Measurements from ENCODE around the gene NUCKS1.
A peak's percentile ranks its signal among the peaks of the same experiment; 100 is the strongest.
"Not testable (repeated sequence)": the region's sequence is repeated elsewhere in the genome, so short reads cannot be mapped to it uniquely, and the experiment has no call there.

NUCKS1 gene

DNA sequence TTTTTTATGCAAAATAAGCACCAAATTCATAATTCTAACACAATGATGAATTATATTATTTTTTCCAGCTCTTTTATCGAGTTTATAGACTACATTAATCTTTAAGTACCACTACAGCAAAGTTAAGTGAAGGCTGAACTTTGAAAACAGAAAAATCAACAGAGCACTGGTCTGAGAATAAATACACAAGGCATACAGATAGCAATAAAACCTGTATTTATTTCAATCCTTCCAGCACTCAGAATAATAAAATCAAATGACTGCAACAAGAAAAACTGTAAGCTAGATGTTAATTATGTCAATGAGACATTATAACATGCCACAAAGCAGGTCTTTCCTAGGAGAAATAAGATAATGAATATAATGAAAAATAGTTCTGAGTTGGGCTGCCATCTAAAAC, 24.5 kb downstream of the NUCKS1 start:
- Histone ChIP-seq H3K27me3 (replicated peaks; ENCODE audit: control insufficient read depth, insufficient read depth, low read length) (no peaks in the 10 kb centered on the region), H3K4me1 (ENCODE audit: control insufficient read depth, insufficient read depth, low read length) (peaks cover 4% of the 10 kb centered on the region), H3K36me3 (ENCODE audit: control insufficient read depth, insufficient read depth, low read length, severe bottlenecking) (peaks cover 76% of the 10 kb centered on the region), H3K9ac (ENCODE audit: low read length) (no peak overlapping the region), H3K9me3 (ENCODE audit: control insufficient read depth, low read length) (no peaks in the 10 kb centered on the region), H3K4me3 (ENCODE audit: low read length) (no peak overlapping the region)
- DNase-seq (ENCODE audit: low read depth), result no peak

- not testable (repeated sequence) for H3K9ac ChIP-seq (ENCODE audit: low read length); H3K27me3 ChIP-seq (replicated peaks; ENCODE audit: control insufficient read depth, insufficient read depth, low read length); H3K4me3 ChIP-seq (ENCODE audit: low read length); DNase-seq (ENCODE audit: low read depth); H3K9me3 ChIP-seq (ENCODE audit: control insufficient read depth, low read length)
- Histone ChIP-seq H3K36me3 (ENCODE audit: control insufficient read depth, insufficient read depth, low read length, severe bottlenecking) (peaks cover 91% of the 10 kb centered on the region), H3K4me1 (ENCODE audit: control insufficient read depth, insufficient read depth, low read length) (peaks cover 11% of the 10 kb centered on the region)
Measured at GRCh38 chr1:205720740-205721139, 29.2 kb downstream of the NUCKS1 start.

- Histone ChIP-seq H3K4me1 (ENCODE audit: control insufficient read depth, insufficient read depth, low read length) (peaks cover 11% of the 10 kb centered on the region), H3K4me3 (ENCODE audit: low read length) (no peak overlapping the region), H3K9me3 (ENCODE audit: control insufficient read depth, low read length) (no peaks in the 10 kb centered on the region), H3K27me3 (replicated peaks; ENCODE audit: control insufficient read depth, insufficient read depth, low read length) (no peaks in the 10 kb centered on the region), H3K36me3 (ENCODE audit: control insufficient read depth, insufficient read depth, low read length, severe bottlenecking) (peaks cover 91% of the 10 kb centered on the region), H3K9ac (ENCODE audit: low read length) (no peak overlapping the region)
- no peak for DNase-seq (ENCODE audit: low read depth)
Measured at GRCh38 chr1:205719762-205720161, 30.2 kb downstream of the NUCKS1 start.

- Histone ChIP-seq H3K9ac (ENCODE audit: low read length) (no peak overlapping the region), H3K4me3 (ENCODE audit: low read length) (no peak overlapping the region), H3K9me3 (ENCODE audit: control insufficient read depth, low read length) (no peaks in the 10 kb centered on the region), H3K27me3 (replicated peaks; ENCODE audit: control insufficient read depth, insufficient read depth, low read length) (no peaks in the 10 kb centered on the region), H3K36me3 (ENCODE audit: control insufficient read depth, insufficient read depth, low read length, severe bottlenecking) (peaks cover 87% of the 10 kb centered on the region), H3K4me1 (ENCODE audit: control insufficient read depth, insufficient read depth, low read length) (peaks cover 19% of the 10 kb centered on the region)
- DNase-seq (ENCODE audit: low read depth), result no peak
Measured at GRCh38 chr1:205719015-205719414, 31.0 kb downstream of the NUCKS1 start.

- no peaks in the 10 kb centered on the region for H3K9me3 ChIP-seq (ENCODE audit: control insufficient read depth, low read length)
- H3K4me3 ChIP-seq (ENCODE audit: low read length), result no peak overlapping the region
- peaks cover 24% of the 10 kb centered on the region for H3K4me1 ChIP-seq (ENCODE audit: control insufficient read depth, insufficient read depth, low read length)
- no peaks in the 10 kb centered on the region for H3K27me3 ChIP-seq (replicated peaks; ENCODE audit: control insufficient read depth, insufficient read depth, low read length)
- DNase-seq (ENCODE audit: low read depth), result no peak
- H3K9ac ChIP-seq (ENCODE audit: low read length), result no peak overlapping the region
- H3K36me3 ChIP-seq (ENCODE audit: control insufficient read depth, insufficient read depth, low read length, severe bottlenecking), result peaks cover 70% of the 10 kb centered on the region
Measured at GRCh38 chr1:205716371-205717132, 33.4 kb downstream of the NUCKS1 start.

GRCh38 chr1:205715628-205716027, 34.4 kb downstream of the NUCKS1 start:
- no peak overlapping the region for H3K9ac ChIP-seq (ENCODE audit: low read length)
- H3K36me3 ChIP-seq (ENCODE audit: control insufficient read depth, insufficient read depth, low read length, severe bottlenecking), result peaks cover 61% of the 10 kb centered on the region
- no peaks in the 10 kb centered on the region for H3K9me3 ChIP-seq (ENCODE audit: control insufficient read depth, low read length)
- H3K4me3 ChIP-seq (ENCODE audit: low read length), result no peak overlapping the region
- H3K27me3 ChIP-seq (replicated peaks; ENCODE audit: control insufficient read depth, insufficient read depth, low read length), result no peaks in the 10 kb centered on the region
- H3K4me1 ChIP-seq (ENCODE audit: control insufficient read depth, insufficient read depth, low read length), result peaks cover 28% of the 10 kb centered on the region
- no peak for DNase-seq (ENCODE audit: low read depth)

- no peak for DNase-seq (ENCODE audit: low read depth)
- Histone ChIP-seq H3K36me3 (ENCODE audit: control insufficient read depth, insufficient read depth, low read length, severe bottlenecking) (peaks cover 53% of the 10 kb centered on the region), H3K9ac (ENCODE audit: low read length) (no peak overlapping the region), H3K4me3 (ENCODE audit: low read length) (no peak overlapping the region), H3K27me3 (replicated peaks; ENCODE audit: control insufficient read depth, insufficient read depth, low read length) (no peaks in the 10 kb centered on the region), H3K4me1 (ENCODE audit: control insufficient read depth, insufficient read depth, low read length) (peaks cover 33% of the 10 kb centered on the region), H3K9me3 (ENCODE audit: control insufficient read depth, low read length) (no peaks in the 10 kb centered on the region)
Measured at GRCh38 chr1:205714906-205715246, 35.1 kb downstream of the NUCKS1 start.

DNA sequence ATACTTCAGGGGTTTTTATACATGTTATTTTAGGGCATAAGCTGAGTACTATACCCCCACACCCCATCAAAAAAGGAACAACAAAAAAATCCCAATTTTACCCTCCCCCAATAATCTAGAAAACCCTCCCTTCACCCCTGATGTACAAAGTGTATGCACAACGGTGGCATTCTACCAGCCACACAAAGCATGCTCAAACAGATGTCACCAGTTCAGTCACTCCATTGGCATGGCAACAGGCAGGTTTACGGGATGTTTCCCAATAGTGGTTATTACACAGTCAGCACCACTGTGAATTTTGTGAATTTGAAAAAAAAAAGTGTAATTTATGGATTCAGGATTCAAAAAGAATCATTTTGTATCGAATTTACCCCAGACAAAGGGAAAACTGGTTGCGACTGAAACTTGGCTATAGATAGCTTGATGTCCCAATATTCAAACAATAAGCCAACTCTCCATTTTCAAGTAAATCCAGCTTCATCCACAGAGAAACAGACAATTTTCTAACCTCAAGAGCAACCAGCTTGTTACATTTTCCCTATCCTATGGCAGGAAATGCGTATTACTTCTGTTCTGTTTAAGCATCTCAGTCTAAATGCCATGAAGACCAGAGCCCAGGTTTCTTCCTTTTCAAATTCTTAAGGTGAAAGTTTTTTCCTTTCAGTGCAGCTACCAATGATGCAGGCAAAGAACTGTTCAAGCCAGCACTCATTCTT, 35.6 kb downstream of the NUCKS1 start:
- Histone ChIP-seq H3K9me3 (ENCODE audit: control insufficient read depth, low read length) (no peaks in the 10 kb centered on the region), H3K27me3 (replicated peaks; ENCODE audit: control insufficient read depth, insufficient read depth, low read length) (no peaks in the 10 kb centered on the region), H3K4me1 (ENCODE audit: control insufficient read depth, insufficient read depth, low read length) (peaks cover 31% of the 10 kb centered on the region), H3K36me3 (ENCODE audit: control insufficient read depth, insufficient read depth, low read length, severe bottlenecking) (peaks cover 48% of the 10 kb centered on the region), H3K4me3 (ENCODE audit: low read length) (no peak overlapping the region), H3K9ac (ENCODE audit: low read length) (no peak overlapping the region)
- peak; percentile 38 for DNase-seq (ENCODE audit: low read depth)

DNA sequence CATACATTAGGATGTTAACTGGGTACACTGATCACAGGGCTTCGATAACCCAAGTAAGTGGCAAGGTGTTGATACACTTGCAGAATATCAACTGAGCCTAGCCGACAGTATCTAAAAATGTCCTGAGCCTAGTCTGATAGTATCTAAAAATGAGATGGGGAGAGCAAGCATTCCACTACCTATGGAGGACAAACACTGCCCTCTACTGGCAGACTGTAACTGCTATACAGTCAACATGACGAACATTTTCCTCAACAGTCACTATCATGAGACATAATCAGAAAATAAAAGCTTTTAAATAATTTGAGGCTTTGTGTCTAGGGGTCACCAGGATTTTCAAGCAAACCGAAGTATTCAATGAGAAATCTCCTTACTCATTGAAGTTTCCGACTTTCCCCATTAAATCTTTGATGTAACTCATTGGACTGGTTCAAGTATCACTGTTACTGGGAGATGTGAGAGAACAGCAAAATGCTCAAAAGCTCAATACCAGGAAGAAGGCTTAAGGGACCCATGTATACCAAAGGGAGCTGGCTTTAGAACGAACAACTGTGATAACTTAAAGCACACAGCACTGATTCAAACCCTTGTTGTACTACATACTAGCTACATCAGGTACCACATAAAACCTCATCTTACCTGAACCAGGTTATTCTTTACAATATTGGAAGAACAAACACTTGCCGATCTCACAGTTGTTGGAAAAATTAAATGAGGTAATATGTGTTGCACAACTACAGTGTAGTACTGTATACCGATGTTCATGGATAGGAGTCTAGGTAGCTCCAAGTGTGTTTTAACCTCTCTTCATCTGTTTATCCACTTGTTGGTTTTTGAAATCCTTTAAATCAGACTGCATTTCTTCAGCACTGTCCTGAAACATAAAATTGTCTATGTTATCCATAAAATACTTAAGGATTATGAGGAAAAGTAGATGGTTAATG, 38.6 kb downstream of the NUCKS1 start:
- Histone ChIP-seq H3K27me3 (replicated peaks; ENCODE audit: control insufficient read depth, insufficient read depth, low read length) (no peaks in the 10 kb centered on the region), H3K4me1 (ENCODE audit: control insufficient read depth, insufficient read depth, low read length) (peaks cover 46% of the 10 kb centered on the region), H3K9ac (ENCODE audit: low read length) (no peak overlapping the region), H3K9me3 (ENCODE audit: control insufficient read depth, low read length) (no peaks in the 10 kb centered on the region), H3K4me3 (ENCODE audit: low read length) (no peak overlapping the region), H3K36me3 (ENCODE audit: control insufficient read depth, insufficient read depth, low read length, severe bottlenecking) (peaks cover 25% of the 10 kb centered on the region)
- DNase-seq (ENCODE audit: low read depth), result peak; percentile 95

DNA sequence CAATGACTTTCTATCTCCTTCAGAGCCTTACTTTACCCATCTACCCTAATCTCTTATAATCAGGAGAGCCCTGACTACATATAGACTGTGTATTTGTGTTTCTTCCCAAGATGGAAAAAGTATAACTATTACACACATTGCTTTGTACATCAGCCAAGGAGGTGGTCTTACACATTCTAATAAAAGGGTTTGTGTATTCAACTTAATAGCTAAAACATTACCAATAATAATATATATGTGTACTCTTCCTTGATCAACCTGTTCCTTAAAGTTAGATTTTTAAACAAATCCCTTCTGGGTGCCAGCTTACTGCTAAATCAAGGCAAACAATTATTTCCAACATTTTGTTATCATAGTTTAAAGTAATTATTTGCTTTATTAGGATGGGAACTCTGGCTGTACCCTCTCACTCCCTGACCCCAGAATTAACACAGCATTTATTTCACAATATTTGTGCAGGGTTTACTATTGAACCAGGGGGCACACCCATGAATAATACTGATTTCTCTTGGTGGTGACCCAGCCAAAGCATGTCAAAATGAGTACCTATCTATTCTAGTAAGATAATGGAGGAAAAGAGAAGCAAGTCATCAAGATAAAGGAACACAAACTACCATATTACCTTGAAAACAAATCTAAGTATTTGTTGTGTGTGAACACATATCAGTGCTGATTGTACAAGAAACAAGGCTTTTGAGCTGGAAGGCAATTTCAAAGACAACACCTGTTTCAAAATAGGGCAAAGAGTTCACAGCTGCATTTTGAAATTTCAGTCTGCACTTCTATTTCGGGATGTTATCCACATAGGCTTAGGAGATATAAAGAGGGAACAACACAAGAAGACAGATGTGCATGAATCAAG, 39.5 kb downstream of the NUCKS1 start:
- Histone ChIP-seq H3K36me3 (ENCODE audit: control insufficient read depth, insufficient read depth, low read length, severe bottlenecking) (peaks cover 15% of the 10 kb centered on the region), H3K9me3 (ENCODE audit: control insufficient read depth, low read length) (no peaks in the 10 kb centered on the region)

More for the DNA sequence above, 39.5 kb downstream of the NUCKS1 start:
- no peak for DNase-seq (ENCODE audit: low read depth)
- H3K4me3 ChIP-seq (ENCODE audit: low read length), result no peak overlapping the region
- H3K9ac ChIP-seq (ENCODE audit: low read length), result no peak overlapping the region
- no peaks in the 10 kb centered on the region for H3K27me3 ChIP-seq (replicated peaks; ENCODE audit: control insufficient read depth, insufficient read depth, low read length)
- peaks cover 48% of the 10 kb centered on the region for H3K4me1 ChIP-seq (ENCODE audit: control insufficient read depth, insufficient read depth, low read length)
